Cardiac muscle cell (in vitro differentiated cells and primary cell): ENCODE results near the gene PTH1R. TPM values are rescaled to one million over a fixed set of nuclear protein-coding genes. Genes with fewer than 3 reads are reported as not detected.

Experiments
- DNase-seq, 2 donors: peaks; one replicate each; pipeline versions ENCODE4 v3.0.0 to v3.0.0-alpha.2; 2010 to 2017; ENCODE audit warnings: low read depth in 1 of 2, low spot score in 1 of 2
- H3K27ac ChIP-seq: fragments of 200-600 bp; sonication (generic); 2 replicates; pipeline ENCODE4 v1.5.1; 2016
- H3K27me3 ChIP-seq: fragments of 200-600 bp; sonication (generic); 2 replicates; pipeline ENCODE4 v1.6.0; 2016; ENCODE audit warnings: control low read depth
- H3K36me3 ChIP-seq: fragments of 200-600 bp; sonication (generic); 2 replicates; pipeline ENCODE4 v1.5.1; 2016; ENCODE audit warnings: control low read depth
- H3K4me1 ChIP-seq: fragments of 200-600 bp; sonication (generic); 2 replicates; pipeline ENCODE4 v1.8.1; 2017; ENCODE audit warnings: low read depth, mild to moderate bottlenecking, mixed run types
- H3K4me3 ChIP-seq: fragments of 200-600 bp; sonication (generic); 2 replicates; pipeline ENCODE4 v1.5.1; 2016; ENCODE audit warnings: mild to moderate bottlenecking
- H3K9me3 ChIP-seq: fragments of 200-600 bp; sonication (generic); 2 replicates; pipeline ENCODE4 v1.5.1; 2017; ENCODE audit warnings: low read depth, mild to moderate bottlenecking, control low read depth
- CTCF ChIP-seq: IDR thresholded peaks from 2 replicates; pipeline ENCODE4 v1.5.1; 2012; ENCODE audit warnings: low read depth, mild to moderate bottlenecking, low read length
- polyA plus RNA-seq: library from polyadenylated mRNA; unstranded; fragments of >200 nt; fragmentation: Nextera tagmentation; extraction: Ambion mirVana; gene quantifications from 2 replicates; pipeline ENCODE4 v1.2.1, GENCODE V29; 2016
- total RNA-seq: library from RNA; depleted of rRNA; stranded (reverse); fragments of >200 nt; gene quantifications from 2 replicates; pipeline ENCODE4 v1.2.3, GENCODE V29; 2016

The PTH1R gene
- total and polyA plus RNA-seq, 2 experiments from 2014 or later, result 112 to 121 TPM

GRCh38 chr3:46918202-46918601 lies 40.7 kb downstream of the PTH1R start:
- Histone ChIP-seq H3K36me3 (peaks cover 23% of the 10 kb centered on the region), H3K27ac (no peak overlapping the region), H3K9me3 (no peaks in the 10 kb centered on the region), H3K4me1 (peaks cover 20% of the 10 kb centered on the region), H3K4me3 (no peak overlapping the region), H3K27me3 (no peaks in the 10 kb centered on the region)
- no peak for TF ChIP-seq CTCF
- no peak for DNase-seq

GRCh38 chr3:46918634-46919033 lies 41.1 kb downstream of the PTH1R start:
- no peak for TF ChIP-seq CTCF
- Histone ChIP-seq H3K27me3 (no peaks in the 10 kb centered on the region), H3K36me3 (peaks cover 23% of the 10 kb centered on the region), H3K4me3 (no peak overlapping the region), H3K9me3 (no peaks in the 10 kb centered on the region), H3K27ac (no peak overlapping the region), H3K4me1 (peaks cover 16% of the 10 kb centered on the region)
- no peak for DNase-seq

GRCh38 chr3:46921041-46921440 lies 43.5 kb downstream of the PTH1R start:
- no peak overlapping the region for H3K4me3 ChIP-seq
- H3K36me3 ChIP-seq, result peaks cover 29% of the 10 kb centered on the region
- H3K27me3 ChIP-seq, result no peaks in the 10 kb centered on the region
- no peaks in the 10 kb centered on the region for H3K4me1 ChIP-seq
- H3K27ac ChIP-seq, result no peak overlapping the region
- no peaks in the 10 kb centered on the region for H3K9me3 ChIP-seq
- TF ChIP-seq CTCF, result no peak
- no peak for DNase-seq

- peaks cover 29% of the 10 kb centered on the region for H3K36me3 ChIP-seq
Observed at GRCh38 chr3:46921871-46922271, 44.4 kb downstream of the PTH1R start.

GRCh38 chr3:46922426-46922825 lies 44.9 kb downstream of the PTH1R start:
- TF ChIP-seq CTCF, result no peak
- Histone ChIP-seq H3K27me3 (no peaks in the 10 kb centered on the region), H3K4me3 (no peak overlapping the region), H3K4me1 (peaks cover 2% of the 10 kb centered on the region), H3K9me3 (no peaks in the 10 kb centered on the region), H3K27ac (no peak overlapping the region), H3K36me3 (peaks cover 27% of the 10 kb centered on the region)
- DNase-seq, result no peak

More at GRCh38 chr3:46921871-46922271, 44.4 kb downstream of the PTH1R start:
- Histone ChIP-seq H3K4me1 (no peaks in the 10 kb centered on the region), H3K27me3 (no peaks in the 10 kb centered on the region), H3K9me3 (no peaks in the 10 kb centered on the region), H3K4me3 (no peak overlapping the region), H3K27ac (no peak overlapping the region)
- no peak for DNase-seq
- no peak for TF ChIP-seq CTCF
